B cell (primary cell): ENCODE measurements around the gene DCDC2B. TPM values are rescaled to one million over a fixed set of nuclear protein-coding genes. Genes with fewer than 3 reads are reported as not detected.

Experiments used
- ATAC-seq: fragments of 200-7000 bp; cut with Tn5 transposase; one replicate; pipeline ENCODE4 v1.10.0; 2021; ENCODE audit warnings: low read depth, mild to moderate bottlenecking, moderate number of reproducible peaks, moderate library complexity
- CTCF ChIA-PET: fragments of 350-600 bp; sonication (Branson Sonifier 250); formaldehyde crosslinking; loops from one replicate; lab custom pipeline; 2021; ENCODE audit warnings: antibody characterized with exemption, inconsistent platforms; lab: Charles Lee
- POLR2A ChIA-PET: fragments of 350-600 bp; sonication (Branson Sonifier 250); formaldehyde crosslinking; loops from one replicate; lab custom pipeline; 2021; ENCODE audit warnings: antibody characterized with exemption; lab: Charles Lee
- DNase-seq: peaks from one replicate; pipeline ENCODE4 v3.0.0; 2013
- H2AFZ ChIP-seq: 2 replicates; pipeline ENCODE4 v1.6.1; 2012; ENCODE audit warnings: mild to moderate bottlenecking, low read depth, low read length; ENCODE audit not compliant: insufficient read depth, poor library complexity, severe bottlenecking
- H3K27ac ChIP-seq, 2 donors: 1 replicate in 1 of 2; 2 replicates in 1 of 2; pipeline ENCODE4 v1.5.1; 2012 to 2013; ENCODE audit warnings: low read length in 2 of 2, mild to moderate bottlenecking in 2 of 2, moderate library complexity in 1 of 2
- H3K27me3 ChIP-seq, 4 experiments: fragments of 200-600 bp in 1 of 4; sonication (generic) in 1 of 4; replicated peaks in 1 of 4; 1 replicate in 2 of 4; 2 replicates in 2 of 4; pipeline versions ENCODE4 v1.6.1 to v1.7.0; 2013 to 2016; ENCODE audit warnings: low read length in 3 of 4, mild to moderate bottlenecking in 2 of 4, mixed read lengths in 1 of 4, moderate library complexity in 1 of 4; ENCODE audit not compliant: insufficient read depth in 4 of 4, control insufficient read depth in 3 of 4; ENCODE audit errors: control extremely low read depth in 1 of 4
- H3K36me3 ChIP-seq, 2 experiments: replicated peaks in 1 of 2; 1 replicate in 1 of 2; 2 replicates in 1 of 2; pipeline versions ENCODE4 v1.6.1 to v1.7.1; 2013; ENCODE audit warnings: low read length in 1 of 2; ENCODE audit not compliant: insufficient read depth in 2 of 2, control insufficient read depth in 1 of 2; ENCODE audit errors: control extremely low read depth in 1 of 2, extremely low read depth in 1 of 2
- H3K4me1 ChIP-seq, 2 donors: fragments of 200-600 bp in 1 of 2; sonication (generic) in 1 of 2; 1 replicate in 1 of 2; 2 replicates in 1 of 2; pipeline versions ENCODE4 v1.5.1 to v1.6.1; 2013 to 2017; ENCODE audit warnings: low read length in 2 of 2; ENCODE audit not compliant: control insufficient read depth in 2 of 2, insufficient read depth in 2 of 2
- H3K4me2 ChIP-seq: replicated peaks from 2 replicates; pipeline ENCODE3; 2012; ENCODE audit warnings: mild to moderate bottlenecking, low read depth, low read length; ENCODE audit not compliant: poor library complexity, severe bottlenecking
- H3K4me3 ChIP-seq, 5 experiments: fragments of 200-600 bp in 1 of 5; sonication (generic) in 1 of 5; 1 replicate in 3 of 5; 2 replicates in 2 of 5; pipeline versions ENCODE4 v1.5.1 to v1.7.0; 2011 to 2016; ENCODE audit warnings: low read length in 4 of 5, mild to moderate bottlenecking in 4 of 5, low read depth in 2 of 5, control low read depth in 1 of 5, moderate library complexity in 1 of 5; ENCODE audit not compliant: insufficient read depth in 1 of 5; ENCODE audit errors: control extremely low read depth in 1 of 5, extremely low read depth in 1 of 5
- H3K79me2 ChIP-seq: fragments of 200-600 bp; sonication (generic); one replicate; pipeline ENCODE4 v1.6.0; 2016; ENCODE audit warnings: low read length; ENCODE audit not compliant: control insufficient read depth, insufficient read depth
- H3K9ac ChIP-seq: fragments of 200-600 bp; sonication (generic); 2 replicates; pipeline ENCODE4 v1.6.1; 2017; ENCODE audit warnings: mild to moderate bottlenecking, low read length, moderate library complexity
- H3K9me3 ChIP-seq, 3 donors: one replicate each; pipeline versions ENCODE4 v1.6.1 to v1.7.1; 2013; ENCODE audit warnings: low read length in 2 of 3; ENCODE audit not compliant: control insufficient read depth in 2 of 3, insufficient read depth in 1 of 3; ENCODE audit errors: control extremely low read depth in 1 of 3
- H4K20me1 ChIP-seq: 2 replicates; pipeline ENCODE4 v1.6.0; 2012; ENCODE audit warnings: mild to moderate bottlenecking, low read length; ENCODE audit not compliant: insufficient read depth, control insufficient read depth, poor library complexity, severe bottlenecking
- H3K27ac Mint-ChIP-seq: one replicate; pipeline ENCODE4 v1.8.0; 2021; ENCODE audit warnings: mixed read lengths
- H3K27me3 Mint-ChIP-seq: one replicate; pipeline ENCODE4 v1.8.0; 2021; ENCODE audit warnings: mixed read lengths
- H3K4me1 Mint-ChIP-seq: one replicate; pipeline ENCODE4 v1.8.0; 2021; ENCODE audit warnings: mixed read lengths
- H3K4me3 Mint-ChIP-seq: one replicate; pipeline ENCODE4 v1.8.0; 2021; ENCODE audit warnings: mixed read lengths
- H3K9me3 Mint-ChIP-seq: one replicate; pipeline ENCODE4 v1.8.0; 2022; ENCODE audit warnings: mixed read lengths; ENCODE audit not compliant: insufficient read depth
- EZH2 ChIP-seq: IDR thresholded peaks from 2 replicates; pipeline ENCODE4 v1.6.1; 2012; ENCODE audit warnings: borderline replicate concordance, low read depth, mild to moderate bottlenecking, moderate library complexity, low read length; ENCODE audit not compliant: insufficient read depth, poor library complexity, severe bottlenecking
- WGBS: methylation state at CpG from one replicate; pipeline ENCODE4 v1.1.5; 2013; ENCODE audit warnings: missing lambda C conversion rate; ENCODE audit not compliant: insufficient coverage; 5-methylcytosine and 5-hydroxymethylcytosine counted together
- intact Hi-C: fragments of 100-400 bp; cut with micrococcal nuclease; formaldehyde crosslinking; loops from one replicate; pipeline ENCODE4 v1.10.0; 2022
- polyA plus RNA-seq: library from polyadenylated mRNA; depleted of rRNA; stranded (reverse); fragments of >200 nt; gene quantifications from 2 replicates; pipeline ENCODE4 v1.2.3, GENCODE V29; 2012
- total RNA-seq, 2 donors: library from RNA; stranded (reverse); fragments of 120-200 nt in 1 of 2; gene quantifications; 1 replicate in 1 of 2; 2 replicates in 1 of 2; pipeline versions ENCODE4 v1.2.3 to v1.2.4, GENCODE V29; 2013 to 2022
- TF ChIP-seq, protein P1 (sequence below): fragments of 200-600 bp; IDR thresholded peaks from one replicate; pipeline ENCODE4 v1.8.0; 2022; ENCODE audit warnings: antibody characterized with exemption, mild to moderate bottlenecking

Gene DCDC2B
- total and polyA plus RNA-seq, 2 donors (not counting 1 experiment from before 2014, with no cell fraction given), result not detected

DNA sequence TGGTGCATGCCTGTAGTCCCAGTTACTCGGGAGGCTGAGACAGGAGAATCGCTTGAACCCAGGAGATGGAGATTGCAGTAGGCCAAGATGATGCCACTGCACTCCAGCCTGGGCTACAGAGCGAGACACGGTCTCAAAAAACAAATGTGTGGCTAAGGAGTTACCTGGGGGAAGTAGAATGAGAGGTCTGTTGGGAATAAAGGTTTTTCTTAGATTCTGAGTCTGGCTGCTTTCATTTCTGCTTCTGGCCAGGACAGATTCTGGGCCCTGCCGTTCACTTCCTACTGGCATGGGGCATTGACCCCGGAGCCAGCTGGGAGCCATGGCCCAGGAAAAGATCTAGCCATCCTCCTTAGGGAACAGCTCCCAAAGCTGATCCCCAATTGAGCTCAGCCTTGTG is 420 bp upstream of the DCDC2B start:
- peak; percentile 46 for ATAC-seq
- H3K27ac Mint-ChIP-seq, result peak overlapping the region; percentile 50
- Histone ChIP-seq H3K9me3 (peaks cover 0 to 4% (median 0%) of the 10 kb centered on the region in 3 donors), H2AFZ (no peak overlapping the region), H3K27ac (no peak overlapping the region), H3K4me2 (peak overlapping the region; percentile 35), H3K4me3 (no peak overlapping the region), H3K27me3 (no peaks in the 10 kb centered on the region), H3K4me1 (peaks cover 30 to 43% of the 10 kb centered on the region in 2 donors), H3K9ac (no peak overlapping the region), H3K79me2 (no peaks in the 10 kb centered on the region), H3K36me3 (no peaks in the 10 kb centered on the region), H4K20me1 (no peaks in the 10 kb centered on the region)
- peak overlapping the region; percentile 26 for H3K4me3 Mint-ChIP-seq
- WGBS, result 28% methylated on average over 6 of the region's 6 CpGs
- H3K9me3 Mint-ChIP-seq, result no peaks in the 10 kb centered on the region
- intact Hi-C loops, result loop anchor here (5.0 to 10.0 kb wide), 3 partner anchors 34 to 134 kb away; partner anchors contain the start of genes HDAC1 and TMEM39B
- no peaks in the 10 kb centered on the region for H3K27me3 Mint-ChIP-seq
- no peak for TF ChIP-seq EZH2
- TF ChIP-seq, protein P1, sequence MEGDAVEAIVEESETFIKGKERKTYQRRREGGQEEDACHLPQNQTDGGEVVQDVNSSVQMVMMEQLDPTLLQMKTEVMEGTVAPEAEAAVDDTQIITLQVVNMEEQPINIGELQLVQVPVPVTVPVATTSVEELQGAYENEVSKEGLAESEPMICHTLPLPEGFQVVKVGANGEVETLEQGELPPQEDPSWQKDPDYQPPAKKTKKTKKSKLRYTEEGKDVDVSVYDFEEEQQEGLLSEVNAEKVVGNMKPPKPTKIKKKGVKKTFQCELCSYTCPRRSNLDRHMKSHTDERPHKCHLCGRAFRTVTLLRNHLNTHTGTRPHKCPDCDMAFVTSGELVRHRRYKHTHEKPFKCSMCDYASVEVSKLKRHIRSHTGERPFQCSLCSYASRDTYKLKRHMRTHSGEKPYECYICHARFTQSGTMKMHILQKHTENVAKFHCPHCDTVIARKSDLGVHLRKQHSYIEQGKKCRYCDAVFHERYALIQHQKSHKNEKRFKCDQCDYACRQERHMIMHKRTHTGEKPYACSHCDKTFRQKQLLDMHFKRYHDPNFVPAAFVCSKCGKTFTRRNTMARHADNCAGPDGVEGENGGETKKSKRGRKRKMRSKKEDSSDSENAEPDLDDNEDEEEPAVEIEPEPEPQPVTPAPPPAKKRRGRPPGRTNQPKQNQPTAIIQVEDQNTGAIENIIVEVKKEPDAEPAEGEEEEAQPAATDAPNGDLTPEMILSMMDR, result no peak
- ChIA-PET POLR2A (interaction anchor here (0.9 kb wide), 1 partner anchor 115 kb away, joined by 7 read pairs; no protein-coding TSS in a partner anchor), CTCF (interaction anchor here (1.3 to 2.5 kb wide), 2 partner anchors 32 to 108 kb away, joined by 3 to 6 read pairs; no protein-coding TSS in a partner anchor)
- peaks cover 46% of the 10 kb centered on the region for H3K4me1 Mint-ChIP-seq
- DNase-seq, result peak; percentile 65
